GOT3 (cell line): Measurements from ENCODE around the gene OR6S1.
A peak's percentile ranks its signal among the peaks of the same experiment; 100 is the strongest.
"Not testable (repeated sequence)": the region's sequence is repeated elsewhere in the genome, so short reads cannot be mapped to it uniquely, and the experiment has no call there.

Experiments
- DNase-seq: peaks from one replicate; lab custom pipeline; 2025; ENCODE audit warnings: mixed read lengths; lab: John Stamatoyannopoulos, UW

The OR6S1 gene

DNA sequence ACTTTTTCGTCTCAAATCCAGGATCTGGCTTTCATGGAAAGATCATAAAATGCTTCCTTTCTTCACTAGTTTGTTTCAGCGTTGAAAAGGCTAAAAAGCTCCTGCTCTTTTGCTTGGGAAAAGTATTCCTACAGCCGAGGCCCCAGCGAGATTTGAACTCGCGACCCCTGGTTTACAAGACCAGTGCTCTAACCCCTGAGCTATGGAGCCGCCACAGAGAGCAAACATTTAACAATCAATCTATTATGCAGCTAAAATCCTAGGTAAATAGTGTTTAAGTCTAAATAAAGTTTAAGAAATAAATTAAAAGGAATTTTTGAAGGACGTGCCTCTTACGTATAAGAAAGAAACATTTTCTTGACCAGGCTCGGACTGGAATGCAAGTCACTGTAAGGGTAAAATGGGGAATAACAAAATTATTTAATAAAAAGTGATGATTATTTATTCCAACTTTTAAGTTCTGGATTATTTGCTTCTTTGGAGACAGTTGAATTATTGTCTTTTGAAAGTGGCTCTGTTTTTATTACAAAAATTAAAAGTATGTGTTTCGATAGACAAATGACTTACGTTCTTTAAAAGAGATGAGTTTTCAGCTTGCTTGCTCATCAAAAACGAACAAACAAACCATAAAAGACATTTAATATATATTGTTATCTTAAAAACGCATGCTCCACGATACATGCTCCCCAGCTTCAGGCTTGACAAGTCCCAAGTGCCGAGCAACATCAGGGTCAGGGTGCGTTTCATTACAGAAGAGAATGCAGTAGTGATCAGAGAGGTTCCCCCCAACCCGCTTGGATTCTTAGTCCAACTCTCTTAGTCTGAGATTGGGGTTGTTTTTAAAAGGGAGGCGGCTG is 10.2 kb downstream of the OR6S1 start:
- DNase-seq = no peak

DNA sequence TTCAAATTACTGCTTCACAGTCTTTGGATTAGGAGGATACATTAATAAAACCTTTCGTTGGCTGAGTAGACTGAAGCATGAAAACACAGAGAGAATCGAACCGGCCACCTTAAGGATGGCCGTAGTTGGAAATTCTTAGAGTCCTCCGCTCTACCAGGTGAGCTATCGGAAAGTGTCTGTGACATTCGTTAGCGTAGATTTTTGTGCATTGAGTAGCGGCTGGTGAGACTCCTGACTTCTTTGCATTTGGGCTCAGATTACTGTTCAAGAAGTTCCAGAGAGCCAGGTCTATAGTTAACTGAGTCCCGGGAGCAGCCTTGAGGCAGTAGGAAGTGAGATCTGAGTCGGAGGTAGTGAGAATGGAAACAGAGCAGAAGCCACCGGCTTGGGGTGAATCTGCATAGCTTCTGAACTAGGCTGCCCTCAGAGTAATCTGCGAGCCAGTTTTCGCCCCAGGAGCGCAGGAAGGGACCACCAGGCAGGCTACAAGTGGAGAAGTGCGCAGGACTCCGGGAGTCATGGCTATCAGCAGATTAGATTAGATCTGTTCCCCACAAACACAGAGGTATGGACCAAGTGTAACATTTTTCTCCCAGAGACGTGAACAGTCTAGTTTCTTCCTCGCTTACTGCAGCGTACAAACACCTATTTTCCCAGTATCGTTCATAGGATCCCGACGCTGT is 11.0 kb downstream of the OR6S1 start:
- DNase-seq = no peak

DNA sequence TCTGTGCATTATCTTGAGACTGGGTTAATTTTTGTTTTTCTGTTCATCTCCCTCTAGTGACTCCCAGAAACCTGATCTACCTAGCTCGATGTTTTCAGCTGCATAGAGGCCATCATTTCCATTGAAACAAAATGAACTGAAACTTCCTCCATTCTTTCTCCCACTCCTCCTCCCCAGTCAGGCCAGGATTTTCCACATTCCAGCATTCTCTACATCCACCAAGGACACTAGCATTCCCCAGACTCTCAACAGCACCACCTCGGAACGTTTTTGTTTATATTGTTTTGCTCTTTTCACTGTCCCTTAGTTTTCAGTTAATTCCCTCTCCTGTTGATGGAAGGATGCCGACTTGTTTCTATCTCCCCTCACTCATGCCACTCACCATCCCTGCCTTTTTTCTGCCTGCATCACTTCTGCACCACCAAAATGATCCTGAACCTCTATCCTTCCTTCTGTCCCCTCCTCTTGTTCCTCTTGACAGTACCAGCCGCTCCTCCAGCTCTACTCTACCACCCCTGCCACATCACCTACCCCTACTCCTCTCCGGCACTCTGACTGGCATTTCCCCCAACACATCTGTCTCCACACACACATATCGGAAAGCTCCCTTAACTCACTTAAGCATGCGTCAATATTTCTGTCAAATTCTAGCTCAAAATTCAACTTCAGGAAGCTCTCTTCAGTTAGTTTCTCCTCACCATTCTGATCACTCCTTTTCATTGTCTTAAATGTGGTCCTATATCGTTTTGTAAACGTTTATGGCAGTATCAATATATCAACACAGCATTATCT is 13.2 kb downstream of the OR6S1 start:
- DNase-seq = no peak

DNA sequence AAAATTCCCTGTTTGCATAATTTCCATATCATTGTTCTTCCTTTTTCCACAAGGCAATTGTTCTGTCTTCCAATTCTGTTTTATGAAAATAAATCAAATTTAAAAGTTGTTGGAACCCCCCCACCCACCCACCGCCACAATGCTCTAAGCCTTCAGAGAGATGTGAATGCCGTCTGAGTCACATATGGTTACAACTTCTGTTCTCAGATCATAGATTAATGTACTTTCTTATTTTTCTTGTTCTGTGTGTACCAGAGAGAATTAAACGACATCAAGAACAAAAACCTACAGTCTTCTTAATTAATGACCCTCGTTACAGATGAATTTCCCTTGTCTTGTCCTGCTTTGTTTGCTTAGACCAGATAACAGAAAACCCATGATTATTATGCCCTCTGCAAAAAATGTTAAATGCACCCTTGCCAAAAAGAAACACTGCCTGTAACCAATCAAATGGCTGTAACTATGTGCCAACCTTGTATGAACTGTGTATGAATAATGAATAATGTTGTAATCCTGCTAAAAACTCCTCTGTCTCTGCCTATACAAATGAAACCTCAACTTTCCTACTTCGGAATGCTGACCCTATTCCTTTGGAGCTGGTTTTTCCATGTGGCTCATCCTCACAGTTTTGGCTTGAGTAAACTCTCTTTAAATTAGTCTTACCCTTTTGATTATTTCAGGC is 14.0 kb downstream of the OR6S1 start:
- DNase-seq = no peak

DNA sequence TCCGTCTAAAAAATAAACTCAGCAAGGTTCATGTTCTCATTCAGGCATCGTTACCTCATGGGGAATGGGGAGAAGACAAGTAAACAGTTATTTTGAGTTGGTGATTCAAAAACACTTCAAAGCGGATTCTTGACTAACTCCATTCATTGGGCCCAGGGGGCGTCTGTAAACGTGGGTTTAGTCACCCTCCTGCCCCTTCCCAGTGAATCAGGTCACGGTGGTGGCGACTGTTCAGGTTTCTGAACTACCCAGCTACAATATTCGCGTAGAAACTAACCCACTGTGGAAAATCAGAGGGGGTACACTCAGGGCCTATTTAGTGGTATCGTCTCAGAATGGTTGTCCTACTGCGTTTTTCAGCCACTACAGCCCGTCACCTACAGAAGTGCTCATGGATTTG is 15.2 kb downstream of the OR6S1 start:
- no peak for DNase-seq

DNA sequence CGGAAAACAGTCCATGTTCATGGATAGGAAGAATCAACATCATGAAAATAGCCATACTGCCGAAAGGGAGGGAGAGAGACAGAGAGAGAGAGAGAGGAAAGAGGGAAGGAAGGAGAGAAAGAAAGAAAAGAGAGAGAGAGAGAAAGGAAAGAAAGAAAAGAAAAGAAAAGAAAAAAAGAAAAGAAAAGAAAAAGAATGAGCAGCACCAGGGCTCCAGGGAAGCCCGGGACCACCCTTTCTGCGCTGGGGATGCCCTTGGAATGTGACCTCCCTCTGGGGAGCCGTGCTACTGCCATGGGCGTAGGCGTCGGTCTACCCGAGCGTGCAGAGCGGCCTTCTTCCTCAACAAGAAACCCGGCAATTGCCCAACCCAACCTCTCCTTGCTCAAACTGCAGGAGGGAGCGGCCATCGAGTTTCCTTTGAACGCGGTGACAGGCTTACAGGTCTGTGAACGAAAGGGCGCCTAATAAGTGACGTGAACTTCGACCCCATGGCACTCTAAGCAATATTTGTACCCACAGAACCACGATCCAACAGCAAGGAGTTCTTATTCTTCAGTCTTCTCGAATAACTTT is 16.9 kb downstream of the OR6S1 start:
- no peak for DNase-seq

DNA sequence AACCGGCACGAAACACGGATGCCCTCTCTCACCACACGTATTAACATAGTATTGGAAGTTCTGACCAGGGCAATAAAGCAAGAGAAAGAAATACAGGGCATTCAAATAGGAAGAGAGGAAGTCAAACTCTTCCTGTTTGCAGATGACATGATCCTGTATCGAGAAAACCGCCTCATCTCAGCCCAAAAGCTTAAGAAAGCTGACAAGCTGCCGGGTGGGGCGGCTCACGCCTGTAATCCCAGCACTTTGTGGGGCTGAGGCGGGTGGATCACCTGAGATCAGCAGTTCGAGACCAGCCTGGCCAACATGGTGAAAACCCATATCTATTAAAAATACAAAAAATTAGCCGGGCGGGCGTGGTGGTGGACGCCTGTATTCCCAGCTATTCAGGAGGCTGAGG is 17.7 kb downstream of the OR6S1 start:
- DNase-seq = no peak

DNA sequence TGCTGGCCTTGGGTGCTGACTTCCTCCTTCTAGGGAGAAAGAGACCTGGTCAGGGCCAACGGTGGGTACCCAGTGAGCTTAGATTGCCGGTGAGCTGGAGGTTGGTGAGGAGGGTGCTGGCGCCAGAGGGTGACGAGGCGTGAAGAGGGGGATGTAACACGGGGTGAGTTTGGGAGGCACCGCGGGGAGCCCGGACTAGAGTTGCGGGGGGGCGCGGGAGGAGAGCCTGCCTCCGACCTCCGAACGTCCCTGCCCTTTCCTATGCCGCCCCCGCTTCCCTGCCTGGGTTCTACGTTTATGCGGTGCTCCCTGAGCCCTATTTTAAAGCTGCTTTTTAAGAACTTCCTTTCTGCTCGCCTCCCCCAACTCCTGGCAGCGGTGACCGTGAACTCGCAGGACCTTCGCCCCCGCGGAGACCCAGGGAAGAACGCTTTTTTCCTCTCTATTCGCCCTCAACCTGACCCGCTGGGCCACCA is 18.6 kb downstream of the OR6S1 start:
- no peak for DNase-seq

DNA sequence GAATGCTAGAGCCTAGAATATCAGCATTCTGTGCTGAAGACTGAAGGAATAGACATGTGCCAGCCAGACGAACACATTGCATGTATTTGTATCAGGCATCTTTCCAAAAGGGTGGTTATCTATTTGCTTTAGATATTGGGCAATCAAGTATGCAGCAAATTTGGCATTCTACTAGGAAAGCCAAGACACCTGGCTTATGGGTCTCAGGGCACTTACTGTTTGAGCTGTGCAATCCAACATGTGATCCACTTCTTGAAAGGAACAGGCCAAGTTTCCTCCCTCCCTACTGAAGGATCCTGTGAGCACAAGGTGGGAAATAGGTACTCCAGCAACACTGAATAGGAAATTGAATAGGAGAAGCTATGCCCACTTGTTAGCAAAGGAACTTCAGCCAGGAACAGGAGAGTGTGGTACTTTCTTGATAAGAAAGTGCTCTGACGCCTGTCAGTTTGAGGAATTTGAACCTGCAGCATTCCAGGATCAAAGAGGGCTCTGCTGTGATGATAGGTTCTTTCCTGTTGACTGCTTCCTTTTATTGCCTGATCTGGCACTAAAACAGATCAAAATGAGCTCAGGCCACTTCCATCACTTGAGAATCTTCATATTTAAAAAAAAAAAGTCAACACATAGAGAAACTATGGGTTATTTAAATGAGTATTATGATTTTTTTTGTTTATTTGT is 20.6 kb downstream of the OR6S1 start:
- DNase-seq = no peak

DNA sequence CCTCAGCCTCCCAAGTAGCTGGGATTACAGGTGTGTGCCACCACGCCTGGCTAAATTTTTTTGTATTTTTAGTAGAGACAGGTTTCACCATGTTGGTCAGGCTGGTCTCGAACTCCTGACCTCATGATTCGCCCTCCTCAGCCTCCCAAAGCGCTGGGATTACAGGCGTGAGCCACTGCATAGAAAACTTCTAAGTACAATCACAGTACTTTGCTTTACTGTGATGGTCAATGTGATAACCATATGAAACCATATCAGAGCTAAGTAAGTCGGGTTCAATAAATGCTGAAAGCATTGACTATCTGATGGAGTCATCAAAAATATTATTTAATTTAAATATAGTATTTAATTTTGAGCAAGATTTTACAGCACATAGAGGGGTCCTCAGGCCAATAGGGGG is 21.8 kb downstream of the OR6S1 start:
- not testable (repeated sequence) for DNase-seq

DNA sequence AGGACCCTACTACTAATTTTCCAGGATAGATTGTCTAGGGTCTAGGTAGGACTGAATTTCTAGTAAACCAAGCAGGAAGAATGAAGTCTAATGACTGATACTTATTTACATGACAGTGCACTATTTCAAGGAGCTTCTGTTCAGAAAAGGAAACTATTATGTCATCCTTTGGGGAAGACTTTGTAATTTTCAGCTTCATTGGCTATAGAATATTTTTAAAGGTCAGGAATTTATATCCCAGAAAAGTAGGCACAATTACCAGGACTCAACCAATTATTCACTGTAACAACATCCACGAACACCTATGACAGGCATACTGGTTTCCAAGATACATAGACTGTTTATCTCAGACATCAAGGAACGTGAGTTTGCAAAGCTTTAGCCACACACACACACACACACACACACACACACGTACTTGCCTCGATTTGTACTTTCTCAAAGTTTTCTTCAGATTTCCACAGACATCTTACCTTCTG is 23.2 kb downstream of the OR6S1 start:
- DNase-seq = no peak

DNA sequence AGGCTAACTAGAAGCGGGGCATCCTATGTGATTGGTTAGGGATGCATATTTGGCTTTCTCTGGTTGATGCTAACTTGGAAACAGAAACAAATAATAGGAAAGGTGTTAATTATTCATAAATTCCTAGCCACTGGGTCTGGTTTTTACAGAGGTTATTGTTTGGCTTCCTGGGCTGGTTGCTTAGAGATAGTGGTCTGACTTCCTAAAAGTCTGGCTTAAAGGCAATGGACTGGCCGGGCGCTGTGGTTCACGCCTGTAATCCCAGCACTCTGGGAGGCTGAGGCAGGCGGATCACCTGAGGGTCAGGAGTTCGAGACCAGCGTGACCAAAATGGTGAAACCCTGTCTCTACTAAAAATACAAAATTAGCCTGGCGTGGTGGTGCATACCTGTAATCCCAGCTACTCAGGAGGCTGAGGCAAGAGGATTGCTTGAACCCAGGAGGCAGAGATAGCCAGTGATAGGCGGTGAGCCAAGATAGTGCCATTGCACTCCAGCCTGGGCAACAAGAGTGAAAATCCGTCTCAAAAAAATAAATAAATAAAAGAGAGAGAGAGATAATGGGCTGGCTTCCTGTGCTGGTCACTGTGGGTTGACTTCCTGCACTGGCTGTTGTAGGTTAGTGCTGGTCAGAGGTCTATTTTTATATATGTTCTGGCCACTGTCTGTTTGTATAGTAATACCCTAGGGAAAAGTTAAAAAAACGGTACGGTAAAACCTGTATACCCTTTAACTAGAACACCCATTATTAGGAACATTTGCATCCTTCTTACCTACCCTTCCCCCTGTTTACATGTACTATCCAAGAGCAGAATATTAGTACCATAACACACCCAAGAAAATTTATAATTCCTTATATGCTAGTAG is 24.1 kb downstream of the OR6S1 start:
- DNase-seq = no peak

DNA sequence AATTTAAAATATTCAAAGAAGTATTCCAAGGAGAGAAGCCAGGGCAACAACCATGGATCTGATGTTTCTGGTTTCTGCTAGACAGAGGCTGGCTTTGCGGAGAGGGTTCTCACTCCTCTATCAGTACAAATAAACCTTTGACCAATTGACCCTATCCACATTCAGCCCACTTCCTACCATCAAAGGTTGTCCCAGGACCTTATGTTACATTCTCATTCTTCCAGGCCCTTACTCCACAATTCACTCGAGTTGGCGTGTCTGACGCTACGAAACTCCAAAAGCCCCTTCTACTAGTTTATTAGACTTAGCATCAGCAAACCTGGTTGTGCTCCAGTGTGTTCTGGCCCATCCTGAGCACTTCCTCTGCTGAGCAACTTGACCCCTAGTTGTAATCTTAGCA is 25.5 kb downstream of the OR6S1 start:
- no peak for DNase-seq

DNA sequence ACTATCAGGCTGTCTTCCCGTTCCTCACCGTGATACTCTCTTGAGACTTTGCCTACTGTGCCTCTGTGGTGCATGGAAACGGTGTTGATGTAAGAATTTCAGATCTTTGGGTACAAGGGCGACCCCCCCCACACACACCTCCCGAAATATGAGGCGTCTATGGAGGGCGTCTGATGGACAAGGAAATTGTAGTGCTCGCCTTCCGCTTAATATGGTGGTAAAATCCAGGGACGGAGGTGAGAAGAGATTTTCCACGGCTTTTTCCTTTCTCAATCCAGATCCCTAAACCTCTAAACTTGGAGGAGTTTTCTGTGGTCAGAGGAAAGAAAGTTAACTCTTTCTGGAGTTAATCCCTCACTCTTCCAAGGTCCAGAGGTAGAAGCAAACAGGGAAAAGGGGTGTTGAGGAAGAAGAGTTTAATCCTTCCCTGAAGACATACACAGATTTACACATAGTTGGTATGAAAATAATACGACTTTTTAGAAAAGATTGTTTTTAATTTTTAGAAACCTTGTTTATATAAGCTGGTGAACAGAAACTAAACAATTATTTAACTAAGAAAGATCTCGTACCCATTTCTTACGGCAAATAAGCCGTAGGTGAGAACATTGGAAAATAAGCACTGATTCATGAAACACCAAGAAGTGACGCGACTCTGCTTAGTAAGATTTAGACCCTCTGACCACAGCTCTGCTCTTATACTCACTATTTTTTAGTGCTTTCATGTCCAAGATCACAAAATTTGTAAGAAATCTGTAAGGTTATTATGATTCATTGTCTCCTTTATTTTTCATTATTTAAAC is 27.3 kb downstream of the OR6S1 start:
- no peak for DNase-seq

DNA sequence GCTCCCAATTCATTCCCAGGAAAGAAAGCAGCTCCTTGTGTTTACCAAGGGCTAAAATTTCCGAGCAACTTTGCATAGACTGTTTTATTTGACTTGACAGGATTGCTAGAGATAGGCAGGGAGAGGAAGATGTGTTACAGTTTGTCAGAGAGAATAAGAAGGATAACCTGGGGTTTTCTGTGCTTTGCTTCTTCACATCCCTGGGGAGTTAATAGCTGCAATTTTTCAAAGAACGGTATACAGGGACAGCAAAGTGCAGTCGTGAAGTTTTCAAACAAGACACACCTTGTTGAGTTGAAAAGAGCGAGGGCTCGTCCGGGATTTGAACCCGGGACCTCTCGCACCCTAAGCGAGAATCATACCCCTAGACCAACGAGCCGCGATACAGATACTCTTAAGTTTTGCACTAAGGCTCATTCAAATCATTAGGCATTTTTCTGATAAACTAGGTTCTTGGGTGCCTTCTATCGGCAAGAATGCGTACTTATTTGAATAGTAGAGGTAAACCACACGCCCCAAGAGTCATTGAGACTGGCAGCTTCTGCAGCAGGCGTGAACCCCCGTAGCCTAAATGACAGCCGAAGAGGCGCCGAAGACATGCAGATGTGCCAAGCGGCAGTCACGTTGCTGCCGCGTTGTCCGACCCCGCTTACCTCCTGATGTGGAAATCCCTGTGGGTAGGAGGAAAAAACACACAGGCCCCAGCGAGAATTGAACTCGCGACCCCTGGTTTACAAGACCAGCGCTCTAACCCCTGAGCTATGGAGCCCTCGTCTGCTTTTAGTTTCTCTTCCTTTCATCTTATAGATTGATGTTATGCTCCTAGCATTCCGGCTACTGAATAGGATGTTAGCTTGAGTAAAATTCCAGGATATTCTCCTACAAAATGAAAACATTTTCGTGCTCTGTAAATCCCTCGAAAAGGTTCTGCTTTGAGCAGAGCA is 28.1 kb downstream of the OR6S1 start:
- peak; percentile 76 for DNase-seq

DNA sequence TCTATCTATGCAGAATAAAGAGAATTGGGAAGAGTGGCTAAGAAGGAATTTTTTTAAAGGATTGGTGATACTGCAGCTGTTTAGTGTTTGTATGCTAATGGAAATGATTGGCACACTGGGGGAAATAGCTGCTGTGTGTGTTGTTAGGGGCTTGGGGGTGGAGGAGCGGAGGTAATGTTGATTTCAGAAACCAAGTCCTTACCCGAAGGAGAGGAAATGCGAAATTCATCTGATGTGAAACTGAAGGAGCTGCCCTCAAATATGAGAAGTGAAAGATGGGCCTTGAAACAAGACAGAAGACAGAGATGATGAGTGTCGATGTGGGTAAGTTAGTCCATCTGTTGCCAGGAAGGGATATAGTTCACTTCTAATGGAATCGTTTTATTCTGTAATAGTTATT is 29.1 kb downstream of the OR6S1 start:
- DNase-seq = no peak

DNA sequence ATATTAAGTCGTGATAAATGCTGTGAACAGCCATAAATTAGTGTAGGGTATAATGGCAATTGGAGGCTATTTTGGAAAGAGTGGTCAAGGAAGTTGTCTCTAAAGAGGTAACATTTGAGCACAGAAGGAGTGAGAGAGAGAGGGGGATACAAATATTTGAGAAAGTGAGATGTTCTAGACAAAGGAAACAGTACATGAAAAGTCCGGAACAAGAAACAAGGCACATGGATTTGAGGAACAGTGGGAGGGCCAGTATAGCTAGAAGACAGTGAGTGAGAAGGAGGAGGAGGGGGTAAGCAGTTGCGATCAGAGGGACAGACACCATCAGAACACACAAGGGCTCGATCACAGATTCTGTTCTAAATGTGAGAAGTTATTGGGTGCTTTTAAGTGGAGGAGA is 30.2 kb downstream of the OR6S1 start:
- DNase-seq = no peak
